LoVo (cell line): Measurements from ENCODE around the gene CCDC85B.
"Not testable (repeated sequence)": the region's sequence is repeated elsewhere in the genome, so short reads cannot be mapped to it uniquely, and the experiment has no call there.

ENCODE experiments used
- DNase-seq: peaks from one replicate; pipeline ENCODE4 v3.0.0-alpha.2; 2016; ENCODE audit warnings: low spot score

Gene CCDC85B

GRCh38 chr11:65890324-65891218, at the start of gene CCDC85B:
Gene CCDC85B, plus strand, starts transcription at chr11:65890673. Its CDS starts 111 bp downstream, at chr11:65890784.
- peak; percentile 95 for DNase-seq

DNA sequence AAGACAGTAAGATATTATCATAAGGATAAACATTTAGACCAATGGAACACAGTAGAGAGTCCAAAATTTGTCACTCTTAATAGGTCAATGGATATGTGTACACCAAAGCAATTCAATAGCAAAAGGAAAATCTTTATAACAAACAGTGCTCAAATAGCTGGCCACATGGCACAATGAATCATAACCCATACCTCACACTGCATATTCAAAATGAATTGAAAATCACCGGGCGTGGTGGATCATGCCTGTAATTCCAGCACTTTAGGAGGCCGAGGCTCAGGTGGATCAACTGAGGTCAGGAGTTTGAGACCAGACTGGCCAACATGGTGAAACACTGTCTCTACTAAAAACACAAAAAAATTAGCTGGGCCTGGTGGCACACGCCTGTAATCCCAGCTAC, 48.3 kb upstream of the CCDC85B start:
- DNase-seq, result no peak

- no peak for DNase-seq
These were observed 46.7 kb upstream of the CCDC85B start for GRCh38 chr11:65843811-65844210.

DNA sequence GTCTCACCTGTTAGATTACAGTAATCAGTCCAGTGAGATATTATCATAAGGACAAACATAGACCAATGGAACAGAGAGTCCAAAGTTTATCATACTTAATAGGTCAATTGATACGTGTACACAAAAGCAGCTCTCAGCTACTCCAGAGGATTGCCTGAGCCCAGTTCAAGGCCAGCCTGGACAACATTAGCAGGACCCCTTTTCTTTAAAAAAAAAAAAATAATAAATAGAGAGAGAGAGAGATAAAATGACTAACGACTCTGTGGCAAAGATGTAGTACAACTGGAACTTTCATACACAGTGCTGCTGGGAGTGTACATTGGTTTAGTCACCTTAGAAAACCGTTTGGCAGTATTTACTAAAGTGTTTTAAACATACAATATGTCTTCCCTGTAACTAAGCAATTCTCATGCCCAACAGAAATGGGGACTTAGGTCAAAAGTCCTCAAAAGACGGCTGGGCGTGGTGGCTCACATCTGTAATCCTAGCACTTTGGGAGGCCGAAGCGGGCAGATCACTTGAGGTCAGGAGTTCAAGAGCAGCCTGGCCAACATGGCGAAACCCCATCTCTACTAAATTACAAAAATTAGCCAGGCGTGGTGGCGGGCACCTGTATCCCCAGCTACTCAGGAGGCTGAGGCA, 46.1 kb upstream of the CCDC85B start:
- DNase-seq, result no peak

DNA sequence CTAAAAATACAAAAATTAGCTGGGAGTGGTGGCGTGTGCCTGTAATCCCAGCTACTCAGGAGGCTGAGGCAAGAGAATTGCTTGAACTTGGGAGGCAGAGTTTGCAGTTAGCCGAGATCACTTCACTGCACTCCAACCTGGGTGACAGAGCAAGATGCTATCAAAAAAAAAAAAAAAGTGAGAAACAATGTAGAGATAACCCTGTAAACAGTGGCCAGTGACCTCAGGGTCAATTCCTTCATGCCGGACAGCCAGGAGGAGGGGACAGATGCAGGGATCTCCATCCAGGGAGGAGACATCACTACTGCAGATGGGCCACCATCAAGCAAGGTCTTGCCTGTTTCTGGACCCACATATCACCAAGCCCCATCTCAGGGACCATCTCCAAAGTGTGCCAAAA, 42.7 kb upstream of the CCDC85B start:
- no peak for DNase-seq

DNA sequence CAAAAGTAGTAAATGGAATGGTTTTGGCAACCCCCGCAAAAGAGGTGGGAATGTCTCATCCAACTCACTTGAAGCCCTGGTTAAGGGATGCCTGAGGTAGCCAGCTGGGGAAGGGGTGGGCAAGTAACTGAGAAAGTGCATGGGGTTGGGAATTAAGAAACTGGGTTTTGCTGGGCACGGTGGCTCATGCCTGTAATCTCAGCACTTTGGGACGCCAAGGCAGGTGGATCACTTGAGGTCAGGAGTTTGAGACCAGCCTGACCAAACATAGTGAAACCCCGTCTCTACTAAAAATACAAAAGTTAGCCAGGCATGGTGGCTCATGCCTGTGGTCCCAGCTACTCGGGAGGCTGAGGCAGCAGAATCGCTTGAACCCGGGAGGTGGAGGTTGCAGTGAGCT, 41.8 kb upstream of the CCDC85B start:
- not testable (repeated sequence) for DNase-seq

GRCh38 chr11:65849366-65849765, 41.1 kb upstream of the CCDC85B start:
- DNase-seq, result no peak

DNA sequence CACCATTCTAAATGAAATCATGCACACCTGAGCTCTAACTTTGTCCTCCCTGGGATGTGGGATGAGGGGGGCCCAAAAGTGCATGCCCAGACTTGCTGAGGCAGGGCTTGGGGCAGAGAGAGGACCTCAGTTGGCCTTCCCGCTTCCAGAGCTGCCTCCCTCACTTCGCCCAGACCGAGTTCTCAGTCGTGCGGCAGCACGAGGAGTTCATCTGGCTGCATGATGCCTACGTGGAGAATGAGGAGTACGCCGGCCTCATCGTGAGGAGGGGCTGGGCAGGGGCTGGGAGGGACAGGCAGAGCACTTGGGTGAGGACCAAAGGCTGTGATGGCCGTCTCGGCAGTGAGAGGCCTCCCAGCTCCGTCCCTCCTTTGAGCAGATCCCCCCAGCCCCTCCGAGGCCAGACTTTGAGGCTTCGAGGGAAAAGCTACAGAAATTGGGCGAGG, 40.7 kb upstream of the CCDC85B start:
- DNase-seq, result no peak

- DNase-seq, result no peak
These were observed 40.0 kb upstream of the CCDC85B start for GRCh38 chr11:65850217-65851082.

- no peak for DNase-seq
These were observed 39.3 kb upstream of the CCDC85B start for GRCh38 chr11:65851083-65851579.

GRCh38 chr11:65851811-65852507, 38.5 kb upstream of the CCDC85B start:
- DNase-seq, result no peak

DNA sequence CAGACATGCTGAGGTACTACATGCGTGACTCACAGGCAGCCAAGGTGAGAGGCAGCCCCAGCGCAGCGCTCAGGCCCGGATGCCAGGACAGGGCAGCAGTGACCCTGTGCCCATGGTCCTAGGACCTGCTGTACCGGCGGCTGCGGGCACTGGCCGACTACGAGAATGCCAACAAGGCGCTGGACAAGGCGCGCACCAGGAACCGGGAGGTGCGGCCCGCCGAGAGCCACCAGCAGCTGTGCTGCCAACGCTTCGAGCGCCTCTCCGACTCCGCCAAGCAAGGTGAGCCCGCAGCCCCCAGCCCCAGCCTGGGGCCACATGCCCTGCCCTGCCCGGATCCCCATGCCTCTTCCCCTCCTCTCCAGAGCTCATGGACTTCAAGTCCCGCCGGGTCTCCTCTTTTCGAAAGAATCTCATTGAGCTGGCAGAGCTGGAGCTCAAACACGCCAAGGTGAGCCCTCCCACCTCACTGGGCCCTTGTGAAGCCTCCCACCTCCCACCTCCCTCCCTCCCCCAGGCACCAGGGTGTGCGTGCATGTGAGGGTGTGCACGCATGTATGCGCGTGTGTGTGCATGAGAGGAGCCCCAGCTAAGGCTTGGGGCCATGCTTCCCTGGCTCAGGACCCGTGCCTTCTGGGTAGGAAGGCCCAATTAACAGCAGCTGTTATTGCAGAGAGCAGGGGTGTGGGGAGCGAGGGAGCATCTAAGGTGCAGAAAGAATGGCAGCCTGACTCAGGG, 37.8 kb upstream of the CCDC85B start:
- no peak for DNase-seq

- DNase-seq, result no peak
These were observed 37.1 kb upstream of the CCDC85B start for GRCh38 chr11:65853246-65853979.

- DNase-seq, result peak; percentile 62
These were observed 36.3 kb upstream of the CCDC85B start for GRCh38 chr11:65854161-65854592.

GRCh38 chr11:65854852-65855837, 35.3 kb upstream of the CCDC85B start:
- DNase-seq, result no peak

DNA sequence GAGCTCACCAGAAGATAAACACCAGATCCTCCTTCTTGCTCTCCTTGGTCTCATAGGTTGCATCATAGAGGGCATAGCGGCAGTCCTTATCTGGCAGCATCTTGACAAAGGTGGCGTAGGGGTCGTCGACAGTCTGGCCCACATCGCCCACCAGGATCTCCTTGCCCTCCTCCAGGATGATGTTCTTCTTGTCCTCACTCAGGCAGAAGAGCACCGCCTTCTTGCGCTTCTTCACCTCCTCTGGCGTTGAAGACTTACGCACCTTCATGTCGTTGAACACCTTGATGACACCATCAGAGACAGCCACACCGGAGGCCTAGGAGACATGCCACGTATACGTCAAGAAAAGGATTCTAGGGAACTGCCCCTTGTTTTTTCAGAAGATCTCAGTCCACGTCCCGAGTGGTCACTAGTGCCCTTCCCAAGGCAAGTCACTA, 34.5 kb upstream of the CCDC85B start:
- no peak for DNase-seq

- DNase-seq, result peak; percentile 70
These were observed 33.6 kb upstream of the CCDC85B start for GRCh38 chr11:65856689-65857499.

DNA sequence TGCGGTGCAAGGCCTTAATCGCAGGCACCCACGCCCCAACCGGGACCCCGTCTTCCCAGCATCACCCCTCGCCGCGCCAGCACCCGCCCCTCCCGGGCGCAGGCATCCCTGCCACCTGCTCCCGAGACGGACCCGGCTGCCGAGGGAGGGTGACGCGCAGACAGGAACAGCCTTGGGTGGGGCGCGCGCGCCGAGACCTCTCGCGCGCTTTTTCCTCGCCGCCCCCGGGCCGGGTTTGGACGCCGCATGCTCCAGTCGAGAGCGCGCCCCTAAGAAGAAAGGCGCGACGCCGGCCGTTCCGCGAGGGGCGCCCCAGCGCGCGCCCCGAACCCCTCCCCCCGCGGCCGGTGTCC, 33.0 kb upstream of the CCDC85B start:
- no peak for DNase-seq
